GM12874 (cell line): Measurements from ENCODE around the gene GOLM1.

ENCODE experiments used
- CTCF ChIP-seq: IDR thresholded peaks from 2 replicates; pipeline ENCODE4 v1.5.1; 2011; ENCODE audit warnings: low read depth, mild to moderate bottlenecking, control low read depth, low read length, moderate library complexity; ENCODE audit not compliant: insufficient read depth

GOLM1 gene

GRCh38 chr9:86099701-86100364, 475 bp upstream of the GOLM1 start:
- no peak for TF ChIP-seq CTCF

- TF ChIP-seq CTCF: no peak
Observed at GRCh38 chr9:86097510-86098224, 1.7 kb downstream of the GOLM1 start.

- no peak for TF ChIP-seq CTCF
Observed at GRCh38 chr9:86096386-86096785, 3.0 kb downstream of the GOLM1 start.

- TF ChIP-seq CTCF: no peak
Observed at GRCh38 chr9:86093788-86094555, 5.4 kb downstream of the GOLM1 start.

- TF ChIP-seq CTCF: no peak
Observed at GRCh38 chr9:86091477-86091876, 7.9 kb downstream of the GOLM1 start.

- no peak for TF ChIP-seq CTCF
Observed at GRCh38 chr9:86082870-86083269, 16.5 kb downstream of the GOLM1 start.

GRCh38 chr9:86079865-86080469, 19.4 kb downstream of the GOLM1 start:
- no peak for TF ChIP-seq CTCF
